Measurements from ENCODE around the gene CLEC4G.

The CLEC4G gene

GRCh38 chr19:7729831-7730285 lies 2.1 kb downstream of the CLEC4G start:
- no peak for DNase-seq (ENCODE audit: extremely low read depth in 1 of 2, low read depth in 1 of 2)

GRCh38 chr19:7729211-7729610 lies 2.7 kb downstream of the CLEC4G start:
- DNase-seq (ENCODE audit: extremely low read depth in 1 of 2, low read depth in 1 of 2), result no peak

DNA sequence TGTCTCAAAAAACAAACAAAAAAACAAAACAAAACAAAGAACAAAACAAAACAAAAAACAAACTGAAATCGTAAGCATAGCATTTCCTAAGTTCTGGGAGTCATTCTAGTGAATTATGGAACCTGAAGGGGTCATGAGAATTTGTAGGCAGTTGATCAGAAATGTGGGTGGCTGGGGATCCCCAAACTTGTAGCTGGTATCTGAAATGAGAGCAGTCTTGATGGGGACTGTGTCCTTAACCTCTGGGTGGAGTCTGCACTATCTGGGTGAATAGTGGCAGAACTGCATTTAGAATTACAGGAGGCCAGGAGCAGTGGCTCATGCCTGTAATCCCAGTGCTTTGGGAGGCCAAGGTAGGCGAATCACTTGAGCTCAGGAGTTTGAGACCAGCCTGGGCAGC lies 6.1 kb downstream of the CLEC4G start:
- DNase-seq (ENCODE audit: extremely low read depth in 1 of 2, low read depth in 1 of 2), result no peak

DNA sequence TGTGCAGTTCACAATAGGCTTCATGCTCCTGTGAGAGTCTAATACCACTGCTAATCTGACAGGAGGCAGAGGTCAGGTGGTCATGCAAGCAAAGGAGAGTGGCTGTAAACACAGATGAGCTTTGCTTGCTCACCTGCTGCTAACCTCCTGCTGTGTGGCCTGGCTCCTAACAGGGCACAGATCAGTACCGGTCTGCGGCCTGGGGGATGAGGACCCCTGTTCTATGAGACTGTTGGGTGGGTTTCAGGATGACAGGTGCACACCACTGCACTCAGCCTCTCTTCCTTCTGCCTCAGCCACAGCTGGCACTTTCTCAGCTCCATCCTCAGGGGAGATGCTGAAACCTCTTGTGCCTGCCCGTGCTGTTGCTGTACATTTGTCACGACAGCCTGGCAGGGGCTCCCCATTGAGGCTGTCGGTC lies 9.7 kb downstream of the CLEC4G start:
- DNase-seq (ENCODE audit: extremely low read depth in 1 of 2, low read depth in 1 of 2), result no peak

DNA sequence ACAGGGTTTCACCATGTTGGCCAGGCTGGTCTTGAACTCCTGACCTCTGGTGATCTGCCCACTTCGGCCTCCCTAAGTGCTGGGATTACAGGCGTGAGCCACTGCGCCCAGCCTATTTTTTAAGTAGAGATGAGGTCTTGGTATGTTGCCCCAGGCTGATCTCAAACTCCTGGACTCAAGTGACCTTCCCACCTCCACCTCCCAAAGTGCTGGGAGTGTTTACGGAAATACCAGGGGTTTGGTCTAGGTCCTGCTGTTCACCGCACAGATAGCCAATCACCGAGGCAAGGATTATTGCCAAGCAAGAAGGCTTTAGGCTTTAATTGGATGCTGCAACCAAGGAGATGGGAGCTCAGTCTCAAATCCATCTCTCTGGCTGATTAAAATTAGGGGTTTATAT lies 11.6 kb downstream of the CLEC4G start:
- DNase-seq (ENCODE audit: extremely low read depth in 1 of 2, low read depth in 1 of 2), result no peak

- DNase-seq (ENCODE audit: extremely low read depth in 1 of 2, low read depth in 1 of 2), result no peak
These were observed 13.2 kb downstream of the CLEC4G start for GRCh38 chr19:7718668-7719067.

GRCh38 chr19:7716762-7717161 lies 15.1 kb downstream of the CLEC4G start:
- DNase-seq (ENCODE audit: extremely low read depth in 1 of 2, low read depth in 1 of 2), result no peak

DNA sequence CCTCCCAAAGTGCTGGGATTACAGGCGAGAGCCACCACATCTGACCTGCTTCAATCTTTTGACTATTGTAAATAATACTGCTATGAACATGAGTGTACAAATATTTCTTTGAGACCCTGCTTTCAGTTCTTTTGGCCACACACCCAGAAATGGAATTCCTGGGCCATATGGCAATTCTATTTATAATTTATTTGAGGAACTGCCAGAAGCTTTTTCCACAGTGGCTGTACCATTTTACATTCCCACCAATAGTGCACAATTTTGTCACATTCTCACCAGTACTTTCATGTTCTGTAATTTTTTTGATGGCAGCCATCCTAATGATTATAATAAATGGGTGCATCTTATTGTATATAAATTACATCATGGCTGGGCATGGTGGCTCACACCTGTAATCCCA lies 16.2 kb downstream of the CLEC4G start:
- DNase-seq (ENCODE audit: extremely low read depth in 1 of 2, low read depth in 1 of 2), result no peak

- DNase-seq (ENCODE audit: extremely low read depth in 1 of 2, low read depth in 1 of 2), result no peak
These were observed 21.3 kb downstream of the CLEC4G start for GRCh38 chr19:7710616-7711015.

- DNase-seq (ENCODE audit: extremely low read depth in 1 of 2, low read depth in 1 of 2), result no peak
These were observed 21.9 kb downstream of the CLEC4G start for GRCh38 chr19:7709932-7710460.

DNA sequence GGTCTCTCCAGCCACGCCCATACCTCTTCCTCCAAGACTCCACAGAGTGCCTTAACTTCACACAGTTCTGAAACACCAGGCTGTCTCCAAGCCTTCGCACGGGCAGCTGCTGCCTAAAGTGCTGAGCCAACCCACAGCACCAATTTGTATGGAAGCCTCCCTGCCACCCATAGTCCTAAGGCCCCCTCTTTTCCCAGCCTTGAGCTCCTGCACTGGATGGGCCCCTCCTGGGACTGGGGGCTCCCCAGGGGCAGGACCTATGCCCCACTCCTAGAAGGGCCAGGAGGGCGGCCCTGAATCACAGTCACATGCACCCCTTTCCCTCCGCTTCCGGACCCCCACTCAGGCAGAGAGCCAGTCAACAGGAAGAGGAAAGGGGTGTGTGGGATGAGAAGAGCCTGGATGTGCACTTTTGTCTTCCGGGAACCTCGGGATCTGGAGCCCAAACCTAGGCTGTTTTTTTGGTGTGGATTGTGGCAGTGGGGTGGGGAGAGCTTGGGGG lies 24.9 kb downstream of the CLEC4G start:
- DNase-seq (ENCODE audit: extremely low read depth in 1 of 2, low read depth in 1 of 2), result no peak

DNA sequence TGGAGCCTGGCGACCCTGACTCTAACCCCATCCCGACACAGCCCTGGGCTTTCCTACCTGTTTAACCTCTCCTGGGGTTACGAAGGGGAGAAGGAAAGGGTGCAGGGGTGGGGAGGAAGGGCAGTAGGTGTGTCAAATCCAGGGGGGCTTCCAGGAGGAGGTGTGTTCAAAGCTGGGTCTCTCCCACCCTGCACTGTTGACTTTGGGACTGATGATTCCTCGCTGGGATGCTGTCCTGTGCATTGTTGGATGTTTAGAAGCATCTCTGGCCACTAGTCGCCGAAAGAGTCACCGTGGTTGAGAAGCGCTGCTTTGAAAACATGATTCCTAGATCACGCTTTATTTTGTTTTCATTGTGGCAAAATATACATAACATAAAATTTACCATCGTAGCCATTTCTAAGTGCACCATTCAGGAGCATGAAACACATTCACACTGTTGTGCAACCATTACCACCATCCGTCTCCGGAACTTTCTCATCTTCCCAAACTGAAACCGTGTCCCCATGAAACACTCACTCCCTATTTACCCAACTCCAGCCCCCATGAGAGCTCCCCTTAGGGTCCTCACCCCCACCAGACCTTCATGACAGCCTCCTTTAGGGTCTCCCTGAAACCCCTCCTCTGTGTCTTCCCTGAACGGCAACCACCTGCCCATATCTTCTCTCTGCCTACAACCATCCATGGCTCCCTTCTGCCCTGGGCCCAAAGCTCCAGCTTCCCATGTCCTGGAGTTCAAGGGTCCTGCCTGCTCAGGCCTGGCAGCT lies 25.5 kb downstream of the CLEC4G start:
- DNase-seq (ENCODE audit: extremely low read depth in 1 of 2, low read depth in 1 of 2), result no peak

DNA sequence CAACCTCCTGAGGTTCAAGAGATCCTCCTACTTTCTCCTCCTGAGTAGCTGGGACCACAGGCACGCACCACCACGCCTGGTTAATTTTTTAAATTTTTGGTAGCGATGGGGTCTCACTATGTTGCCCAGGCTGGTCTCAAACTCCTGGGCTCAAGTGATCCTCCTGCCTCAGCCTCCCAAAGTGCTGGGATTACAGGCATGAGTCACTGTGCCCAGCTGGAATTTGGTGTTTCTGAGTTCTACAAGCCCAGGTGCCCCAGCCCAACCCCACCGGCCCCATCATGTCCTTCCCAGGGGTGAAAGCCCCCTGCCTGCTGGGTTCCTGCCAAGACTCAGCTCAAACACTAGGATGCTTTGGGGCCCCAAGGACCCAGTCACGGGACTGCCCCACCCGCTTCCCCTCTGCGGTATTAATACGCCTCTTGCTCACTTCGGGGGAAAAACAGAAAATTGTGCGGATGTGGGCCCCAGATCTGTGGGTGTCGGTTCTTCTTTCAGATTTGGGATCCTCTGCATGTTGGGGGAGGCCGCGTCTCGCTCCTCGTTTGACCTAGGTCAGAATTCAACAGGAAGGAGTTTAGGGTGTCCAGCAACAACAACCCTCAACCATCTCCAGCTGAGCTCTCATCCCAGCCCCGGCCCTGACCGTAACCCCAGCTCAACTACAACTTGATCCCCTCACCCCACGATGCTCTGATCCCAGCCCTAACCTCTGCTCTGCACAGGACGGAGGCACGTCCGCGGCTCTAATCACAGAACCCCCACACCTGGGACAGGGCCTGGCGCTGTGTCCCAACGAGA lies 26.3 kb downstream of the CLEC4G start:
- DNase-seq (ENCODE audit: extremely low read depth in 1 of 2, low read depth in 1 of 2), result peak; percentile 35 to 68

- no peak for DNase-seq (ENCODE audit: extremely low read depth in 1 of 2, low read depth in 1 of 2)
These were observed 27.4 kb downstream of the CLEC4G start for GRCh38 chr19:7704280-7705060.

- DNase-seq (ENCODE audit: extremely low read depth in 1 of 2, low read depth in 1 of 2), result no peak
These were observed 28.6 kb downstream of the CLEC4G start for GRCh38 chr19:7703332-7703731.

DNA sequence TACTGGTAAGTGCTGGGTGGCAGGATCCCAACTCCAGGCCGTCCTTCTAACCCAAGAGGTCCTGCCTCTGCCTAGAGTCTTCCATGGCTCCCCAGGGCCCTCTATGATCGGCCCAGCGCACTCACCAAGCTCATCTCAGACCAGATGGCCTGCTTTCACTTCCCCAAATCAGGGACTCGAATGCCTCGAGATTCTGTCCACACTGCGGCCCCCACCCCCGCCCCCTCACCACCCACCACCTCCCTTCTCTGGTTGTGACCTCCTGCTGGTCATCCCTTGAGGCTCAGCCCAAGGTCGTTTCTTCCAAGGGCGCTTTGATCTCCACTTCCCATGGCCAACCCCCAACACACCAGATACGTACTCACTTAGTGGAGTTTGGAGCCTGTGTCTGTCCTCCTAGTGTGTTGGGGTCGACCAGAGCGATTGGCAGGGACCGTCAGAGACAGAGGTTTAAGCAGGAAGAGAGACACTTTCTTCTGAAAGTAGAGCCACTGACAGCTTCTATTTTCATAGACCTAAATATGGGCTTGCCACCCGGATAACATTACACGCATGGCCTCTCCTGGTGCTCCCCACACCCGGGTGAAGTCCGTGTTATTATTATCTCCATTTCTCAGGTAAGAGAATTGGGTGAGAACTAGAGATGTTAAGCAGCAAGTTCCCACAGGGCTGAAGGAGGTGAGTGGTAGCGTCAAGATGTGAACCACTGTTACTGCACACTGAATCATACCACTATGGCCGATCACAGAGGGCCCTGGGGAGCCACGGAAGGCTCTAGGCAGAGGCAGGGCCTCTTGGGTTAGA lies 30.1 kb downstream of the CLEC4G start, which contains the start of gene FCER2:
Gene FCER2, minus strand, starts transcription at position 478 of the 804 bp plus-strand sequence. CDS start 2,371 bp downstream, outside the sequence.
- DNase-seq (ENCODE audit: extremely low read depth in 1 of 2, low read depth in 1 of 2), result no peak

DNA sequence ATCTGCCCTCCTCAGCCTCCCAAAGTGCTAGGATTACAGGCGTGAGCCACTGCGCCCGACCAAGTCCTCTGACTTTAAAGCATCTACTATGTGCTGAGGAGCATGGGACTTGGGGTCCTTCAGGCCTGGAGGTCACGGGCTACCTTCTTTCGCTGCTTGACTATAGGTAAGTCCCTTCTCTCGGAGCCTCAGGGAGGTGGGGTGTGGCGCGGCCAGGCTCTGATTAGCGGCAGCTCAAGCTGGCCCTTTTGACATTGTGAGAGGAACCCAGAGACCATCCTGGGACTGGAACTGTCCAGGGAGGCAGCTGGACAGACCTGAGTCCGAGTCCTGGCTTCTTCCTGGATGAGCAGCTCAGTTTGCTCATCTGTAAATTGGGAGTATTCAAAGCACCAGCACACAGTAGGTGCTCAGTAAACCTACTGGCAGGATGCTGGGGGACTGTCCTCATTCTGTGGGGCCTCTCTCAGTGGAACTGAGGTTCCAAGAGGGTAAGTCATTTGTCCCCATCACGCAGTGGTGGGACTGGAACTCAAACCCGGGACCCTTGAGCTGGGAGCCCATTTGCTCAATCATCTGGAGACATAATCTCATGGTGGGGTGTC lies 30.8 kb downstream of the CLEC4G start:
- no peak for DNase-seq (ENCODE audit: extremely low read depth in 1 of 2, low read depth in 1 of 2)

DNA sequence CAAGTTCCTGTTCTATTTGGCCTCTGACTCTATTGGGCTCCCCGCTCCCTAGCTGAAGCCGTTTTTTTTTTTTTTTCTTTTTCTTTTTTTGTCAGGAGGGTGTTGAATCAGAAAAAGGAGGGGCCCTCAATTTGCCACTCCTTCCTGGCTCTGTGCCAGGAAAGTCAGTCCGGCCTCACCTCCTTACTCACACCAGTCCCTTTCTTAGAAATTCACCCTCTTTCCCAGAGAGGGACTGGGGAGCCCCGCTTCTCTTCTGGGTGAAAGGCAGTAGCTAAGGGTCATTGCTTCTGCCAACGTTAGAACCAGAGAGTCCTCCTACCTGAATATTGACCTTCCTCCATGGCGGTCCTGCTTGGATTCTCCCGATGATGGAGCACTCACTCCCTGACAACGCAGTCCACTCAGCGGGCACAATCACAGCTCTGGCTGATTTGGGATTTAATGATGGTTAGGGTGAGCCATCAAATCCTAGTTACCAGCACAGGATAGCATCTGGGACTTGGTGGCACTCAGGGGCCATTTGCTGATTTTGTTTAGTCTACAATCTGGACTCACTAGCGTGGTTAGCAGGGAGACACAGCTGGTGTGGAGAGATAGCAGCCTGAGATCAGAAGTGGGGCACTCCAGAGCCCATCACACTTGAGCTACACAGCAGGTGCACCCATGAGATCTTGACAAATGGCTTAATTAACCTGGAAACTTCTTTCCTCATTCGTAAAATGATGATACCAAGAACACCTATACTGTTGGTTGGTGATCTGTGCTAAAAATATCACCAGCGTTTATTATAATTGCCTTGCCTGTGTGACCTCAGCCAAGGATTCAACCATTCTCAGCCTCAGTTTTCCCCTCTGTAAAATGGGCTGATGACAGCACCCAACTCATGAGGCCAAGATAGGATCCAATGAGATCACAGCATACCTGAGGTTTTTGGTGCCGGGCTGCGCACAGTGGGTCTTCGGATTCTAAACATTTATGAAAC lies 32.2 kb downstream of the CLEC4G start:
- peak; percentile 43 to 47 for DNase-seq (ENCODE audit: extremely low read depth in 1 of 2, low read depth in 1 of 2)

All from stimulated activated CD8-positive, alpha-beta memory T cell treated with anti-CD3 and anti-CD28 coated beads, Interleukin-7, amount 100 ng/mL, for 48 hours (primary cell).